Measurements from ENCODE around the gene FAM50B.

FAM50B gene

GRCh38 chr6:3894590-3895311 is 45.6 kb downstream of the FAM50B start:
- DNase-seq (ENCODE audit: low read depth, low spot score), result no peak

GRCh38 chr6:3895312-3895653 is 46.1 kb downstream of the FAM50B start:
- DNase-seq (ENCODE audit: low read depth, low spot score), result no peak

GRCh38 chr6:3895805-3896204 is 46.6 kb downstream of the FAM50B start:
- no peak for DNase-seq (ENCODE audit: low read depth, low spot score)

- no peak for DNase-seq (ENCODE audit: low read depth, low spot score)
Measured at GRCh38 chr6:3898265-3898994, 49.3 kb downstream of the FAM50B start.

- no peak for DNase-seq (ENCODE audit: low read depth, low spot score)
Measured at GRCh38 chr6:3899061-3899460, 49.9 kb downstream of the FAM50B start.

GRCh38 chr6:3899970-3900439 is 50.8 kb downstream of the FAM50B start:
- no peak for DNase-seq (ENCODE audit: low read depth, low spot score)
